CD4-positive, alpha-beta T cell treated with Interleukin-6 at 100 ng/mL for 8 hours (primary cell): ENCODE measurements around the gene EXTL2.
"Not testable (repeated sequence)": the region's sequence is repeated elsewhere in the genome, so short reads cannot be mapped to it uniquely, and the experiment has no call there.

Source experiments
- DNase-seq: peaks from one replicate; pipeline ENCODE4 v3.0.0-alpha.2; 2020; ENCODE audit warnings: mixed read lengths, low spot score

EXTL2 gene, protein sequence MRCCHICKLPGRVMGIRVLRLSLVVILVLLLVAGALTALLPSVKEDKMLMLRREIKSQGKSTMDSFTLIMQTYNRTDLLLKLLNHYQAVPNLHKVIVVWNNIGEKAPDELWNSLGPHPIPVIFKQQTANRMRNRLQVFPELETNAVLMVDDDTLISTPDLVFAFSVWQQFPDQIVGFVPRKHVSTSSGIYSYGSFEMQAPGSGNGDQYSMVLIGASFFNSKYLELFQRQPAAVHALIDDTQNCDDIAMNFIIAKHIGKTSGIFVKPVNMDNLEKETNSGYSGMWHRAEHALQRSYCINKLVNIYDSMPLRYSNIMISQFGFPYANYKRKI

DNA sequence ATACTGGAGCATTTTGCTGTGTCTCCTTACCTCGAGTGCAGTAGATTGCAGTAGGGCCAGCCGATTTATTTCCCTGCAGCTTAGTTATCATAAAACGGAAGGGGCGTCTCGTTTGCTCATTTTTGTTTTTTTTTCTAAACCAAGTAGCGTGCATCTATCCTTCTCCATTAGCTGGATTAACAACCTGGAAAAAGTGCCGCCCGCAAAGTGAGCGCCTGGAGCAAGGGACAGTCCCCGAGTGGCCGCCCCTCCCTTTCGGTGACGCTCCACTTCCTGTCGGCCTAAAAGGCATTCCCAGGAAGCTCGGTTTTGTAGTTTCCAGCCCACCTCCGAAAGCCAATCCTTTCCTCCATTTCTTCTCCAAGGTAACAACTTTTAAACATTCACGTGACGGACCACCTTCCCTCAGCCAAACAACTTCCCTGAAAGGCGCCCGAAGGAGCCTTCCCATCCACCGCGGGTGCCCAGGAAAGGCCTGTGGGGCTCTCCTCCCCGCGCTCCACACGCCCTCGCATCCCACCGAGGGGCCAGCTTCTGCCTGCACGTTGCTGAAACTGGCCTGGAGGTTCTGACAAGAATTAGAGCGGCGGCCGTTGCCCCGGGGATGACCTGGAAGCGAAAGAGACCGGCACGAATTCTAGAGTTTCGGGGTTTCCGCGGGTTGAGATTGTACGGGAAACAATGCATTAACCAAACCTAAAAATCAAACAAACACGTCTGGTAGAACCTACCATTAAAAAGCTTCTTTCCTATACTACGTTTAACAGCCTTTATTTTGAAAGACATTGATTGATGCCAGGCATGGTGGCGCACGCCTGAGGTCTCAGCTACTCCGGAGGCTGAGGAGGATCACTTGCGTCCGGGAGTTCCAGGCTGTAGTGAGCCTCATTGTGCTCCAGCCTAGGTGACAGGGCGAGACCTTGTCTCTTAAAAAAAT lies at the start of gene EXTL2:
EXTL2 (minus strand) TSS at position 240 of the 937 bp plus-strand sequence. CDS start 6,085 bp downstream, outside the sequence.
- DNase-seq = peak; percentile 33

- DNase-seq = no peak
Measured at GRCh38 chr1:100943533-100943932, 48.9 kb upstream of the EXTL2 start.

- no peak for DNase-seq
Measured at GRCh38 chr1:100942304-100943046, 47.8 kb upstream of the EXTL2 start.

- DNase-seq = no peak
Measured at GRCh38 chr1:100941580-100942216, 47.1 kb upstream of the EXTL2 start.

DNA sequence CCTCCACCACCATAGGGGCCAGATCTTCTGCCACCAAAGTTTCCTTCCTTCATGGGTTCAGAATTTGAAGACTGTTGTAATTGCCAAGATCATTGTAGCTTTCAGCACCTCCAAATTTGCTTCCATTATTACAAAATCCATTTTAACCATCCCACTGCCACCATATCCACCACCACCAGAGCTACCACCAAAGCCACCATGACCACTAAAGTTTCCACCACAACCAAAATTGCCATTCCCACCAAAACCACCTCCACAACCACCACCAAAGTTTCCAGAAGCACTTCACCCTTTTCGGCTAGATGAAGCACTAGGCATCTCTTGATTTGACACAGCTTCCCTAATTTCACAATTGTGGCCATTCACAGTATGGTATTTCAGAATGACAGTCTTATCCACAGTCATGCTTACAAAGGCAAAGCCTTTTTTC lies 46.5 kb upstream of the EXTL2 start:
- DNase-seq = no peak

- DNase-seq = no peak
Measured at GRCh38 chr1:100936194-100936967, 41.7 kb upstream of the EXTL2 start.

GRCh38 chr1:100933555-100933954 lies 38.9 kb upstream of the EXTL2 start:
- not testable (repeated sequence) for DNase-seq

DNA sequence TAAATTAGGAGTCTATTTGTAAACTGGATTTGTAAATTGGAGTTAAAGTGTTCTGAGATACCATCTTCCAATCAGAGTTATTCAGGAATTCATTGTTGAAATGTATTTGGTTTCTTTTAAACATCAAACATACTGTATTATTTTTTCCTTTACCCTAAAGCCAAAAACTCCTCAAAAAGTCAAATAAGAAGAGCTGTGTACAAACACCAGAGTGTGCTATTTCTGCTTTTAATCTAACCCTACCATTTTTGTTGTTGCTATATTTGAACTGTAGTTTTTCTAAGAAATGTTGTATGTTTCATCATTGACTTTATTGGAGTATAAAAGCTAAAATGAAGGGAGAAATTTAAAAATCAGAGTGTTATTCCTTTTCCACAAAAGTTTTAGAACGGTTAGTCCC lies 37.1 kb upstream of the EXTL2 start:
- no peak for DNase-seq

- DNase-seq = peak; percentile 22
Measured at GRCh38 chr1:100930494-100930893, 35.9 kb upstream of the EXTL2 start.

- peak; percentile 37 for DNase-seq
Measured at GRCh38 chr1:100928128-100928527, 33.5 kb upstream of the EXTL2 start.

DNA sequence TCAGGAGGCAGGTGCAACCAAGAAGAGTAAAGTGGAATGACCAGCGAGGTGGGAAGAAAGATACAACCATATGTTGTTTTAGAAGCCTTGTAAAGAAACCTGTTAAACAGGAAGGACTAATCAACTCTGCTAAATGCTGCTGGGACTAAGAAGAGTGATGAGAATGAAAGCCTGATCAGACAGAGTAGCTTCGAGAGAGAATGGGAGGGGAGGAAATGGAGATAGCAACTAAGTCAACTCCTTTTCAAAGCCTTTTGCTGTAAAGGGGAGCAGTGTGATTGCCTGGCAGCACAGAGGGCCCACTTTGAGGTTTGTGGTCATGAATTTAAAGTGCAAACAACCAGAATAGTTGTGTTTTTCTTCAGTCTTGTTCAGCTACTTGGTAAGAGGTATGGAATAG lies 32.6 kb upstream of the EXTL2 start:
- DNase-seq = peak; percentile 87

GRCh38 chr1:100926240-100926639 lies 31.6 kb upstream of the EXTL2 start:
- DNase-seq = no peak

GRCh38 chr1:100924991-100925390 lies 30.3 kb upstream of the EXTL2 start:
- DNase-seq = no peak

DNA sequence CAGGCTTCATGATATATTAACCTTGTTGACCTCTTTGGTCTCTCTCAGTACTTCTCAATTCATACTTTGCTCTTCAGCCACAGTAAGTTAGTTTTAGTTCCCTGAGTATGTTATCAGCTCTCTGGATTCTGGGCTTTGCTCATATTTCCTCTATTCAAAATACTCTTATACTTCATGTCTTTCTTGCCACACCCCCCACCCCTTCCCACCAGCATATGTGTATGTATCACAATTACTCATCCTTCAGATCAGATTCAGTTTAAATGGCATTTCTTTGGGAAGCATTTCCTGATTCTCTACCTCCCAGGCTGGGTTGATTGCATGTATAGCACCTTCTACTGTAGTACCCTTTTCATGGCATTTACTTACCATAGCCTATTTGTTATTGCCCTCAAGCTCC lies 29.6 kb upstream of the EXTL2 start:
- DNase-seq = no peak

DNA sequence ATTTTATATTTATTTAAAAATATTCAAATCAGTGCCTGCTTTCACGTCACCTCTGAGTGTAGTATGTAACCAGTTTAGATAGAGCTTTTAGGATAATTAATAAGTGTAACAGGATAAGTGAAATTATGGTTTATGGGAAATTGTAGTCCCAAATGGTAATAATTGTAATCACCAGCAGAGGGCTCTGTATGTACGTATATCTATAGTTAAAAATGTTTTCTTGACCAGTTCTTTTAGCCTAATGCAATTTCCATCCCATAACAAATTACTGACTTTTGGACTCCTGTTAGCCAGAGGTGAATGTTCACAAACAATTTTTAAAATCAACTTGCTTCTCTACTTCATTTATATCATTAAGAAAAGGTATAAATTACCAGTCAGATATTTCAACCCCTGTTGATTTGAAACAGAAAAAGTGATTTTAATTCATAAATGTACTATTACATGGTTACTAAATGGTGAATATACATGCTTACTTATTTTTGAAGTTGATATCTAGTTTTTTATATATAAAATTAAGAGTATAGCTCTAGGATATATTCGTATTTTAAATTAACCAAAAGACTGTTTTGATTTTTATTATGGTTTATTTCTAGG lies 26.6 kb upstream of the EXTL2 start:
- peak; percentile 51 for DNase-seq

GRCh38 chr1:100912019-100912418 lies 17.4 kb upstream of the EXTL2 start:
- no peak for DNase-seq

GRCh38 chr1:100909018-100909417 lies 14.4 kb upstream of the EXTL2 start:
- no peak for DNase-seq

DNA sequence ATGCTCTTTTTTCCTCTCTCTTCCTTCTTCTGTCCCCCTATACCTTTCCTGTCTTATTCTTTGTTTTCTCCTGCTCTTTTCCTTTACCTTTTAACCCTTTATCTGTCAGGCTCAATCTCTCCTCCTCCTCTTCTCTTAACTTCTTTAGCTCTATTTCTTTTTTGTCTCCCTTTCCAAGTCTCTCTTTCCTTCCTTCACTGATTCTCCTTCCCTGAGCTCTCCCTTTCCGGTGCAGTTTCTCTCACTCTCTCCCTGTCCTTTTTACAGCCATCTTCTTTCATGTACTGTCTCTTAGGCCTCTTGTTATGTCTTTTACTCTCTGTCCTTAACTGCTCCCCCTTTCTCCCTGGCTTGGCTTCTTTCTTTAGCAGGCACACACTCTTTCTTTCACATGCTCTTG lies 13.2 kb upstream of the EXTL2 start:
- DNase-seq = no peak

DNA sequence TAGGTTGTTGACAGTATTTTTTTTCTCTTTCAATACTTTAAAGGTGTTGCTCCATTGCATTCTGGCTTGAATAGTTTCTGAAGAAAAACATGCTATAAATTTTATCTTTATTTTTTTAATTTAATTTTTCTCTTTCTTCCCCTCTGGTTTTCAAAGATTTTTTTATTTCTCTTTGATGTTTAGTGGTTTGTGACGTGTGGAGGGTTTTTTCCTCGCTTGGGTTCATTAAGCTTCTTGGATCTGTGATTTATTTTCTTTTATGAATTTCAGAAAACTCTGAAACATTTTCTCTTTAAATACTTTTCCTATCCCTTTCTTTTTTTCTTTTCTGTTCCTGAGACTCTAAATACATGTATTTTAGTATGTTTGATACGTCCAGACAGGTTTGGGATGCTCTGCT lies 10.5 kb upstream of the EXTL2 start:
- DNase-seq = no peak

GRCh38 chr1:100904528-100904927 lies 9.9 kb upstream of the EXTL2 start:
- no peak for DNase-seq

DNA sequence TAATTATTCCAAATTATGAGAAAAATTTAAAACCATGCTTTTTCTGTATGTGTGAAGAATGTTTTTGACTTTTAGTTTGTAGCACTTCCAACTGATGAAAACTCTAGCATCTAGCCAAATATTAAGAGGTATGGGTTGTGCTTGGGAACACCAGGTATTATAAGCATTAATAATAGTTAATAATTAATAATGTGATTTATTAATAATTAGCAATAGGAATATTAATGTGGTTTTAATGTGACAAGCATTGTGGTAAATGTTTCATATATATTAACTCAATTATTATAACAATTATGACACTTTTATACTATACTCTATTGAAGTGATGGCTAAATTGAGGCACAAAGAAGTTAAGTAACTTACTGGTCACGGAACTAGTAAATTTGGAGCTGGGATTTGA lies 9.1 kb upstream of the EXTL2 start:
- no peak for DNase-seq
